ENCODE measurements around the gene MIPEP.

GRCh38 chr13:23739596-23739995 lies 149.6 kb downstream of the MIPEP start:
- TF ChIP-seq CTCF (IDR thresholded peaks at IDR 0.05) (no peak), POLR2A (IDR thresholded peaks at IDR 0.05) (no peak)

All from thyroid gland (tissue), 4 donors.